ENCODE measurements around the gene BARHL1. TPM values are rescaled to one million over a fixed set of nuclear protein-coding genes. Genes with fewer than 3 reads are reported as not detected.

Gene BARHL1
- total and polyA plus RNA-seq, 2 of the 13 experiments (the other 11 are each of a cell fraction or from before 2014, with no cell fraction given), result not detected

GRCh38 chr9:132543960-132544359, 38.4 kb upstream of the BARHL1 start:
- H3K27me3 ChIP-seq (ENCODE audit: control insufficient read depth in 1 of 2, insufficient read depth in 2 of 2, low read length in 2 of 2), result peaks cover 5 to 61% of the 10 kb centered on the region in 2 experiments
- ChIA-PET POLR2A (no interaction called here), CTCF (ENCODE audit: low intra/inter-chr PET ratio, low total read pairs) (no interaction called here)
- H3K27ac ChIP-seq (ENCODE audit: extremely low read length, insufficient read depth, low read length), result no peak overlapping the region
- peaks cover 8% of the 10 kb centered on the region; the same call in 1 of the 2 replicates for H3K4me1 ChIP-seq (ENCODE audit: insufficient read depth, low read length)
- H3K9me3 ChIP-seq (ENCODE audit: low read length), result no peaks in the 10 kb centered on the region
- H4K20me1 ChIP-seq (ENCODE audit: insufficient read depth, low read length), result no peaks in the 10 kb centered on the region
- no peak overlapping the region for H2AFZ ChIP-seq (ENCODE audit: low read length)
- ATAC-seq, result peak; percentile 29
- WGBS (ENCODE audit: low lambda C conversion rate), result 17% methylated on average over 2 of the region's 21 CpGs
- H3K9ac ChIP-seq (ENCODE audit: insufficient read depth, low read depth, low read length), result no peak overlapping the region
- intact Hi-C loops (cut with micrococcal nuclease; ENCODE audit: unreplicated experiment) (no loop called here), in situ Hi-C loops (cut with HindIII; ENCODE audit: extremely low pct_ligation_motif_present, low pct_unique_long_range_greater_than_20kb) (no loop called here)
- FAIRE-seq, result no peak
- no peaks in the 10 kb centered on the region for H3K36me3 ChIP-seq (replicated peaks in 1 of 2; ENCODE audit: control insufficient read depth in 1 of 2, insufficient read depth in 2 of 2, low read length in 2 of 2)
- H3K4me3 ChIP-seq (replicated peaks in 1 of 3; ENCODE audit: insufficient read depth in 1 of 3, low read depth in 2 of 3, low read length in 3 of 3), result no peak overlapping the region
- H3K79me2 ChIP-seq (ENCODE audit: insufficient read depth, low read length), result no peaks in the 10 kb centered on the region
- no peak for DNase-seq (ENCODE audit: low spot score)
- BruUV-seq (replicated peaks), result no TSS peak
- no peak overlapping the region; the same call in 1 of the 2 replicates for H3K4me2 ChIP-seq (ENCODE audit: low read depth, low read length)
- TF ChIP-seq SKIL (CRISPR knock-in tag; IDR thresholded peaks at IDR 0.05; ENCODE audit: borderline replicate concordance) (no peak), NFYB (CRISPR knock-in tag; IDR thresholded peaks at IDR 0.05) (no peak), MTA1 (CRISPR knock-in tag; IDR thresholded peaks at IDR 0.05; ENCODE audit: borderline replicate concordance) (no peak), FOXP1 (IDR thresholded peaks at IDR 0.05) (no peak), FOXP1 (CRISPR knock-in tag; IDR thresholded peaks at IDR 0.05) (no peak), TMF1 (CRISPR knock-in tag; IDR thresholded peaks at IDR 0.05; ENCODE audit: low read depth) (no peak), TERF1 (CRISPR knock-in tag; IDR thresholded peaks at IDR 0.05) (no peak), ZNF543 (CRISPR knock-in tag; IDR thresholded peaks at IDR 0.05) (no peak), FOXO1 (CRISPR knock-in tag; IDR thresholded peaks at IDR 0.05) (no peak), SIN3B (IDR thresholded peaks at IDR 0.05; ENCODE audit: low read length) (no peak)

Data from HepG2 (cell line).